Activated T-cell treated with anti-CD3 and anti-CD28 coated beads, Interleukin-2, amount 50 U/mL, for 72 hours (primary cell): Measurements from ENCODE around the gene SON. TPM values are rescaled to one million over a fixed set of nuclear protein-coding genes. Genes with fewer than 3 reads are reported as not detected.
"Not testable (repeated sequence)": the region's sequence is repeated elsewhere in the genome, so short reads cannot be mapped to it uniquely, and the experiment has no call there.

Experiments
- ATAC-seq, 2 donors: fragments of 150-1000 bp; cut with Tn5 transposase; replicated peaks in 1 of 2; 2 replicates each; pipeline ENCODE4 v1.10.0; 2021; ENCODE audit warnings: moderate library complexity in 2 of 2, mild to moderate bottlenecking in 1 of 2
- DNase-seq, 2 donors: peaks; one replicate each; pipeline ENCODE4 v3.0.0; 2021 to 2022; ENCODE audit warnings: mixed read lengths in 1 of 2
- H3K27ac Mint-ChIP-seq: one replicate; pipeline ENCODE4 v1.8.0; 2022; ENCODE audit warnings: mild to moderate bottlenecking, moderate library complexity, mixed read lengths
- H3K27me3 Mint-ChIP-seq: one replicate; pipeline ENCODE4 v1.8.0; 2022; ENCODE audit warnings: low read depth, mixed read lengths
- H3K36me3 Mint-ChIP-seq, 2 donors: one replicate each; pipeline ENCODE4 v1.8.0; 2022; ENCODE audit warnings: mixed read lengths in 2 of 2, mild to moderate bottlenecking in 1 of 2; ENCODE audit not compliant: insufficient read depth in 2 of 2
- H3K4me1 Mint-ChIP-seq: one replicate; pipeline ENCODE4 v1.8.0; 2022; ENCODE audit warnings: low read depth, mixed read lengths
- H3K4me3 Mint-ChIP-seq, 2 donors: one replicate each; pipeline ENCODE4 v1.8.0; 2022; ENCODE audit warnings: mild to moderate bottlenecking in 2 of 2, mixed read lengths in 2 of 2, moderate library complexity in 2 of 2
- H3K9me3 Mint-ChIP-seq, 2 donors: one replicate each; pipeline ENCODE4 v1.8.0; 2022; ENCODE audit warnings: mixed read lengths in 2 of 2
- total RNA-seq, 2 donors: library from RNA; stranded (reverse); gene quantifications; one replicate each; pipeline ENCODE4 v1.2.3, GENCODE V29; 2022

Gene SON
- total RNA-seq, 2 donors from 2014 or later, result 271 to 282 TPM

GRCh38 chr21:33567914-33568313 lies 25.1 kb downstream of the SON start:
- Mint-ChIP-seq H3K36me3 (peaks cover 8 to 27% of the 10 kb centered on the region in 2 donors), H3K4me1 (peaks cover 26% of the 10 kb centered on the region)

GRCh38 chr21:33568448-33568847 lies 25.6 kb downstream of the SON start:
- no peak for ATAC-seq

More at GRCh38 chr21:33567914-33568313, 25.1 kb downstream of the SON start:
- Mint-ChIP-seq H3K27me3 (no peaks in the 10 kb centered on the region), H3K9me3 (no peaks in the 10 kb centered on the region), H3K27ac (no peak overlapping the region), H3K4me3 (no peak overlapping the region)
- ATAC-seq (no peak), DNase-seq (no peak)

GRCh38 chr21:33569991-33570390 lies 27.2 kb downstream of the SON start:
- Mint-ChIP-seq H3K9me3 (no peaks in the 10 kb centered on the region), H3K4me3 (no peak overlapping the region), H3K27ac (peak overlapping the region; percentile 90), H3K4me1 (peaks cover 16% of the 10 kb centered on the region), H3K27me3 (no peaks in the 10 kb centered on the region), H3K36me3 (peaks cover 6 to 33% of the 10 kb centered on the region in 2 donors)
- DNase-seq (no peak), ATAC-seq (peak in 1 of 2 donors; percentile 5)

More at GRCh38 chr21:33568448-33568847, 25.6 kb downstream of the SON start:
- no peaks in the 10 kb centered on the region for H3K9me3 Mint-ChIP-seq
- no peak overlapping the region for H3K4me3 Mint-ChIP-seq
- no peaks in the 10 kb centered on the region for H3K27me3 Mint-ChIP-seq
- DNase-seq, result no peak
- peaks cover 6 to 30% of the 10 kb centered on the region in 2 donors for H3K36me3 Mint-ChIP-seq
- peaks cover 26% of the 10 kb centered on the region for H3K4me1 Mint-ChIP-seq
- no peak overlapping the region for H3K27ac Mint-ChIP-seq

- H3K27ac Mint-ChIP-seq, result peak overlapping the region; percentile 95
- no peak for DNase-seq
- H3K9me3 Mint-ChIP-seq, result no peaks in the 10 kb centered on the region
- H3K36me3 Mint-ChIP-seq, result peaks cover 6 to 32% of the 10 kb centered on the region in 2 donors
- peak in 1 of 2 donors; percentile 35 for ATAC-seq
- no peaks in the 10 kb centered on the region for H3K27me3 Mint-ChIP-seq
- H3K4me1 Mint-ChIP-seq, result peaks cover 7% of the 10 kb centered on the region
- H3K4me3 Mint-ChIP-seq, result no peak overlapping the region
Observed at GRCh38 chr21:33572350-33572749, 29.5 kb downstream of the SON start.

GRCh38 chr21:33576741-33577141 lies 33.9 kb downstream of the SON start:
- not testable (repeated sequence) for DNase-seq, H3K4me3 Mint-ChIP-seq, H3K27me3 Mint-ChIP-seq, H3K9me3 Mint-ChIP-seq, ATAC-seq
- Mint-ChIP-seq H3K36me3 (peaks cover 1 to 31% of the 10 kb centered on the region in 2 donors), H3K4me1 (peaks cover 12% of the 10 kb centered on the region), H3K27ac (peak overlapping the region; percentile 37)

- ATAC-seq (no peak), DNase-seq (no peak)
- Mint-ChIP-seq H3K27me3 (no peaks in the 10 kb centered on the region), H3K9me3 (no peaks in the 10 kb centered on the region), H3K36me3 (peaks cover 3 to 29% of the 10 kb centered on the region in 2 donors), H3K27ac (no peak overlapping the region), H3K4me1 (peaks cover 12% of the 10 kb centered on the region), H3K4me3 (no peak overlapping the region)
Observed at GRCh38 chr21:33578214-33578613, 35.4 kb downstream of the SON start.

- Mint-ChIP-seq H3K4me1 (peaks cover 12% of the 10 kb centered on the region), H3K27me3 (no peaks in the 10 kb centered on the region), H3K9me3 (no peaks in the 10 kb centered on the region), H3K36me3 (peaks cover 3 to 24% of the 10 kb centered on the region in 2 donors), H3K27ac (peak overlapping the region; percentile 90), H3K4me3 (no peak overlapping the region)
- ATAC-seq (peak; percentile 35 to 36), DNase-seq (no peak)
Observed at GRCh38 chr21:33578959-33579542, 36.2 kb downstream of the SON start.

GRCh38 chr21:33584455-33584854 lies 41.6 kb downstream of the SON start:
- Mint-ChIP-seq H3K27ac (no peak overlapping the region), H3K36me3 (peaks cover 4 to 19% of the 10 kb centered on the region in 2 donors), H3K4me1 (peaks cover 37% of the 10 kb centered on the region), H3K9me3 (no peaks in the 10 kb centered on the region), H3K27me3 (no peaks in the 10 kb centered on the region), H3K4me3 (no peak overlapping the region)
- DNase-seq, result no peak
- ATAC-seq, result no peak

GRCh38 chr21:33586927-33587326 lies 44.1 kb downstream of the SON start:
- Mint-ChIP-seq H3K4me1 (peaks cover 36% of the 10 kb centered on the region), H3K36me3 (peaks cover 3 to 15% of the 10 kb centered on the region in 2 donors), H3K4me3 (peak overlapping the region; percentile 81 to 97), H3K27ac (peak overlapping the region; percentile 48), H3K27me3 (no peaks in the 10 kb centered on the region), H3K9me3 (no peaks in the 10 kb centered on the region)
- ATAC-seq (no peak), DNase-seq (no peak)

- H3K27ac Mint-ChIP-seq, result peak overlapping the region; percentile 94
- DNase-seq (peak in 1 of 2 donors; percentile 44), ATAC-seq (peak; percentile 22 to 35)
- H3K27me3 Mint-ChIP-seq, result no peaks in the 10 kb centered on the region
- H3K36me3 Mint-ChIP-seq, result peaks cover 5 to 11% of the 10 kb centered on the region in 2 donors
- H3K9me3 Mint-ChIP-seq, result no peaks in the 10 kb centered on the region
- H3K4me1 Mint-ChIP-seq, result peaks cover 36% of the 10 kb centered on the region
- peak overlapping the region; percentile 97 to 99 for H3K4me3 Mint-ChIP-seq
Observed at GRCh38 chr21:33587792-33588484, 45.1 kb downstream of the SON start.

- DNase-seq, result peak; percentile 91 to 95
- H3K27ac Mint-ChIP-seq, result peak within 1 kb of the TSS; percentile 94
- no peaks in the 10 kb centered on the region for H3K9me3 Mint-ChIP-seq
- ATAC-seq, result peak; percentile 97 to 98
- H3K4me1 Mint-ChIP-seq, result peaks cover 36% of the 10 kb centered on the region
- peak within 1 kb of the TSS; percentile 97 to 99 for H3K4me3 Mint-ChIP-seq
- H3K27me3 Mint-ChIP-seq, result no peaks in the 10 kb centered on the region
- peaks cover 5 to 13% of the 10 kb centered on the region in 2 donors for H3K36me3 Mint-ChIP-seq
Observed at GRCh38 chr21:33588485-33589335, 45.9 kb downstream of the SON start, which contains the start of gene DONSON. Gene DONSON (minus strand): TSS chr21:33588684. CDS start chr21:33588641, 43 bp downstream.

GRCh38 chr21:33598051-33598450 lies 55.2 kb downstream of the SON start:
- DNase-seq (no peak), ATAC-seq (no peak)
- Mint-ChIP-seq H3K4me3 (no peak overlapping the region), H3K4me1 (no peaks in the 10 kb centered on the region), H3K9me3 (no peaks in the 10 kb centered on the region), H3K36me3 (peaks cover 5 to 14% of the 10 kb centered on the region in 2 donors), H3K27ac (no peak overlapping the region), H3K27me3 (no peaks in the 10 kb centered on the region)

- Mint-ChIP-seq H3K9me3 (no peaks in the 10 kb centered on the region), H3K27ac (no peak overlapping the region), H3K36me3 (peaks cover 0 to 3% of the 10 kb centered on the region in 2 donors), H3K4me3 (no peak overlapping the region), H3K27me3 (no peaks in the 10 kb centered on the region), H3K4me1 (no peaks in the 10 kb centered on the region)
- DNase-seq (no peak), ATAC-seq (no peak)
Observed at GRCh38 chr21:33608559-33608958, 65.7 kb downstream of the SON start.
